GM12878 (cell line): ENCODE results near the gene PRRX2. TPM values are rescaled to one million over a fixed set of nuclear protein-coding genes. Genes with fewer than 3 reads are reported as not detected.

Source experiments
- BCLAF1 ChIP-seq: fragments of 450-650 bp; IDR thresholded peaks from 2 replicates; pipeline ENCODE4 v1.6.1; 2017; ENCODE audit warnings: antibody characterized with exemption, mild to moderate bottlenecking, moderate library complexity
- CHD4 ChIP-seq: fragments of 200-600 bp; sonication (generic); IDR thresholded peaks from 2 replicates; pipeline ENCODE4 v1.6.1; 2016; ENCODE audit warnings: mild to moderate bottlenecking
- HSF1 ChIP-seq: fragments of 150-350 bp; IDR thresholded peaks from 2 replicates; pipeline ENCODE4 v1.6.1; 2014; ENCODE audit warnings: mild to moderate bottlenecking, low read depth, low read length
- IKZF2 ChIP-seq, 2 experiments: fragments of 450-650 bp; IDR thresholded peaks; 2 replicates each; pipeline ENCODE4 v1.6.1; 2017; ENCODE audit warnings: mild to moderate bottlenecking in 2 of 2, moderate library complexity in 2 of 2
- JUNB ChIP-seq: IDR thresholded peaks from 2 replicates; pipeline ENCODE4 v1.6.1; 2016; ENCODE audit warnings: antibody characterized with exemption, mild to moderate bottlenecking
- KDM1A ChIP-seq: fragments of 200-600 bp; sonication (generic); IDR thresholded peaks from 2 replicates; pipeline ENCODE4 v1.6.1; 2016; ENCODE audit warnings: borderline replicate concordance
- NFYB ChIP-seq: IDR thresholded peaks from 2 replicates; pipeline ENCODE4 v1.6.1; 2011; ENCODE audit warnings: low read depth, mild to moderate bottlenecking, low read length, improper control_type of control experiment, moderate library complexity; ENCODE audit not compliant: insufficient read depth
- RB1 ChIP-seq: fragments of 450-650 bp; formaldehyde crosslinking; IDR thresholded peaks from 2 replicates; pipeline ENCODE4 v1.6.1; 2017; ENCODE audit warnings: mild to moderate bottlenecking, borderline replicate concordance
- SMARCA5 ChIP-seq: fragments of 450-650 bp; IDR thresholded peaks from 2 replicates; pipeline ENCODE4 v1.6.1; 2017; ENCODE audit warnings: mild to moderate bottlenecking
- YBX1 ChIP-seq: fragments of 450-650 bp; IDR thresholded peaks from 2 replicates; pipeline ENCODE4 v1.6.1; 2016; ENCODE audit warnings: antibody characterized with exemption
- ZBTB4 ChIP-seq: fragments of 450-650 bp; formaldehyde crosslinking; IDR thresholded peaks from 2 replicates; pipeline ENCODE4 v1.4.0; 2022; ENCODE audit warnings: mild to moderate bottlenecking, moderate library complexity
- polyA plus RNA-seq, 11 experiments: library from polyadenylated mRNA; depleted of rRNA in 4 of 11; unstranded in 6 of 11; stranded (reverse) in 5 of 11; fragments of >200 nt; fragmentation: Nextera tagmentation in 4 of 11; fragmentation: Illumina TruSeq in 1 of 11; extraction: Ambion mirVana in 4 of 11; extraction: Trizol in 1 of 11; gene quantifications; 1 replicate in 1 of 11; 2 replicates in 10 of 11; pipeline versions ENCODE4 v1.2.1 to v1.2.3, GENCODE V29; 2011 to 2016; ENCODE audit warnings: inconsistent platforms in 2 of 11, missing spikeins in 2 of 11, low read depth in 1 of 11
- total RNA-seq, 4 experiments: library from RNA; depleted of rRNA in 3 of 4; stranded (reverse); fragments of >200 nt in 3 of 4; fragmentation: Illumina TruSeq in 1 of 4; extraction: Trizol in 1 of 4; gene quantifications; 2 replicates each; pipeline versions ENCODE4 v1.2.1 to v1.2.3, GENCODE V29; 2013 to 2021

PRRX2 gene
- total and polyA plus RNA-seq, 10 of the 15 experiments (the other 5 are each of a cell fraction or from before 2014, with no cell fraction given) = not detected

- TF ChIP-seq SMARCA5 = no peak
- TF ChIP-seq RB1 = no peak
- TF ChIP-seq KDM1A = no peak
- no peak for TF ChIP-seq IKZF2 (IDR thresholded peaks at IDR 0.05)
- no peak for TF ChIP-seq YBX1
- TF ChIP-seq NFYB = no peak
- no peak for TF ChIP-seq CHD4
- TF ChIP-seq ZBTB4 (CRISPR knock-in tag) = no peak
- no peak for TF ChIP-seq HSF1
- TF ChIP-seq JUNB = no peak
- no peak for TF ChIP-seq BCLAF1
- TF ChIP-seq, all 136 proteins: peak for 0
Observed at GRCh38 chr9:129718647-129719046, 53.2 kb downstream of the PRRX2 start (continued).
